ENCODE measurements around the gene ARMC6.

The ARMC6 gene

GRCh38 chr19:19033426-19034203 lies at the start of gene ARMC6, which contains the start of gene SUGP2 (continued):
- peak; percentile 59; the same call in 1 of the 2 replicates for TF ChIP-seq ZFP69B (tag by site-specific recombination; IDR thresholded peaks at IDR 0.05)
- TF ChIP-seq ZNF280D (tag by site-specific recombination; IDR thresholded peaks at IDR 0.05), result no peak
- peak; percentile 87 for TF ChIP-seq GLIS1 (tag by site-specific recombination; IDR thresholded peaks at IDR 0.05)
- peak; percentile 38; the same call in 1 of the 2 replicates for TF ChIP-seq SP7 (tag by site-specific recombination; IDR thresholded peaks at IDR 0.05)
- TF ChIP-seq ZIC2 (tag by site-specific recombination; IDR thresholded peaks at IDR 0.05), result peak; percentile 40; the same call in 1 of the 2 replicates
- TF ChIP-seq HOXD13 (CRISPR knock-in tag; IDR thresholded peaks at IDR 0.05; ENCODE audit: borderline replicate concordance), result no peak
- TF ChIP-seq ZNF76 (tag by site-specific recombination; IDR thresholded peaks at IDR 0.05; ENCODE audit: borderline replicate concordance, low read depth), result peak; percentile 28; the same call in 1 of the 2 replicates
- TF ChIP-seq KLF1 (tag by site-specific recombination; IDR thresholded peaks at IDR 0.05), result peak; percentile 14; the same call in 1 of the 2 replicates
- TF ChIP-seq ZNF776 (tag by site-specific recombination; IDR thresholded peaks at IDR 0.05; ENCODE audit: borderline replicate concordance), result no peak
- peak; percentile 29 for TF ChIP-seq SP3 (tag by site-specific recombination; IDR thresholded peaks at IDR 0.05)
- peak; percentile 45; the same call in 1 of the 2 replicates for TF ChIP-seq ZBTB11 (tag by site-specific recombination; conservative IDR thresholded peaks at IDR 0.05; ENCODE audit: low read depth)

- CTCF ChIA-PET, result interaction anchor here (0.7 to 1.4 kb wide), 3 partner anchors 68 to 534 kb away, joined by 3 to 5 read pairs (median 3); no protein-coding TSS in a partner anchor
- Histone ChIP-seq H3K4me3 (ENCODE audit: low read depth, low read length) (no peak overlapping the region), H3K27ac (ENCODE audit: extremely low read depth, low read depth, low read length) (no peak overlapping the region), H3K9me3 (ENCODE audit: control insufficient read depth, insufficient read depth, low read depth, low read length) (no peaks in the 10 kb centered on the region), H3K4me1 (ENCODE audit: control insufficient read depth, insufficient read depth, low read length) (no peaks in the 10 kb centered on the region), H3K36me3 (ENCODE audit: control insufficient read depth in 2 of 2, insufficient read depth in 1 of 2, low read length in 2 of 2) (no peaks in the 10 kb centered on the region)
- no peak for TF ChIP-seq KLF1 (tag by site-specific recombination; IDR thresholded peaks at IDR 0.05)
- TF ChIP-seq MZF1 (tag by site-specific recombination; IDR thresholded peaks at IDR 0.05; ENCODE audit: borderline replicate concordance), result no peak
- no peak for TF ChIP-seq RBAK (tag by site-specific recombination; IDR thresholded peaks at IDR 0.05)
- no peak for TF ChIP-seq ZNF324 (tag by site-specific recombination; IDR thresholded peaks at IDR 0.05)
- TF ChIP-seq REST (tag by site-specific recombination; IDR thresholded peaks at IDR 0.05), result no peak
- no peak for TF ChIP-seq FEZF1 (tag by site-specific recombination; IDR thresholded peaks at IDR 0.05)
- no peak for TF ChIP-seq ZNF747 (tag by site-specific recombination; IDR thresholded peaks at IDR 0.05)
- no peak for TF ChIP-seq ZNF155 (tag by site-specific recombination; IDR thresholded peaks at IDR 0.05)
- TF ChIP-seq ZEB2 (tag by site-specific recombination; IDR thresholded peaks at IDR 0.05), result no peak
- POLR2A ChIA-PET, result no interaction called here
These were observed 49.2 kb upstream of the ARMC6 start for GRCh38 chr19:18984251-18984650.

Data from HEK293 (cell line).